WTC11 (cell line): ENCODE measurements around the gene TAOK3.

ENCODE experiments used
- CTCF ChIP-seq: fragments of 200-600 bp; IDR thresholded peaks from 2 replicates; pipeline ENCODE4 v1.8.0; 2022; ENCODE audit warnings: antibody characterized with exemption
- E2F4 ChIP-seq: sonication (generic); formaldehyde crosslinking; IDR thresholded peaks from 2 replicates; pipeline ENCODE4 v1.8.1; 2022; ENCODE audit warnings: low read depth, mild to moderate bottlenecking, moderate library complexity, missing genetic modification reagents, borderline replicate concordance
- E2F5 ChIP-seq: sonication (generic); formaldehyde crosslinking; IDR thresholded peaks from 2 replicates; pipeline ENCODE4 v1.8.1; 2022; ENCODE audit warnings: mild to moderate bottlenecking, moderate library complexity, missing genetic modification reagents
- FOXK1 ChIP-seq: sonication (generic); formaldehyde crosslinking; IDR thresholded peaks from 2 replicates; pipeline ENCODE4 v1.8.0; 2022; ENCODE audit warnings: mild to moderate bottlenecking, moderate library complexity, missing genetic modification reagents
- IRF1 ChIP-seq: sonication (generic); formaldehyde crosslinking; IDR thresholded peaks from 2 replicates; pipeline ENCODE4 v1.8.0; 2023; ENCODE audit warnings: missing genetic modification reagents
- MAX ChIP-seq: sonication (generic); formaldehyde crosslinking; IDR thresholded peaks from 2 replicates; pipeline ENCODE4 v1.8.0; 2022; ENCODE audit warnings: mild to moderate bottlenecking, missing genetic modification reagents
- SOX15 ChIP-seq: fragments of 250-450 bp; sonication (Bioruptor Pico); IDR thresholded peaks from 2 replicates; pipeline ENCODE4 v1.9.0; 2021; ENCODE audit warnings: mild to moderate bottlenecking
- STAT6 ChIP-seq: sonication (generic); formaldehyde crosslinking; conservative IDR thresholded peaks from 2 replicates; pipeline ENCODE4 v1.8.1; 2023; ENCODE audit warnings: mild to moderate bottlenecking, low read depth, missing genetic modification reagents, moderate library complexity
- TCF7 ChIP-seq: sonication (generic); formaldehyde crosslinking; IDR thresholded peaks from 2 replicates; pipeline ENCODE4 v1.8.0; 2022; ENCODE audit warnings: mild to moderate bottlenecking, low read depth, missing genetic modification reagents, moderate library complexity
- ZNF512 ChIP-seq: sonication (generic); formaldehyde crosslinking; IDR thresholded peaks from 2 replicates; pipeline ENCODE4 v1.8.1; 2022; ENCODE audit warnings: missing genetic modification reagents, borderline replicate concordance

- TF ChIP-seq E2F4 (CRISPR knock-in tag) = no peak
- no peak for TF ChIP-seq CTCF
- TF ChIP-seq MAX (CRISPR knock-in tag) = no peak
- TF ChIP-seq SOX15 (CRISPR knock-in tag) = no peak
- TF ChIP-seq FOXK1 (CRISPR knock-in tag) = no peak
- no peak for TF ChIP-seq IRF1
- TF ChIP-seq STAT6 (CRISPR knock-in tag) = no peak
- TF ChIP-seq TCF7 (CRISPR knock-in tag) = no peak
- TF ChIP-seq E2F5 (CRISPR knock-in tag) = no peak
- TF ChIP-seq ZNF512 (CRISPR knock-in tag) = no peak
These were observed 79.9 kb downstream of the TAOK3 start for GRCh38 chr12:118292836-118293235.
